Skin of body (tissue), 2 donors: ENCODE measurements around the gene FGD5. TPM values are rescaled to one million over a fixed set of nuclear protein-coding genes. Genes with fewer than 3 reads are reported as not detected.
A peak's percentile ranks its signal among the peaks of the same experiment; 100 is the strongest.

Experiments used
- DNase-seq: peaks from one replicate; lab custom pipeline; 2025; lab: John Stamatoyannopoulos, UW
- total RNA-seq: library from RNA; depleted of rRNA; stranded (reverse); fragments of >200 nt; gene quantifications from one replicate; pipeline ENCODE4 v1.2.3, GENCODE V29; 2014

Gene FGD5
- total RNA-seq, 1 donor from 2014 or later = 14.9 TPM

DNA sequence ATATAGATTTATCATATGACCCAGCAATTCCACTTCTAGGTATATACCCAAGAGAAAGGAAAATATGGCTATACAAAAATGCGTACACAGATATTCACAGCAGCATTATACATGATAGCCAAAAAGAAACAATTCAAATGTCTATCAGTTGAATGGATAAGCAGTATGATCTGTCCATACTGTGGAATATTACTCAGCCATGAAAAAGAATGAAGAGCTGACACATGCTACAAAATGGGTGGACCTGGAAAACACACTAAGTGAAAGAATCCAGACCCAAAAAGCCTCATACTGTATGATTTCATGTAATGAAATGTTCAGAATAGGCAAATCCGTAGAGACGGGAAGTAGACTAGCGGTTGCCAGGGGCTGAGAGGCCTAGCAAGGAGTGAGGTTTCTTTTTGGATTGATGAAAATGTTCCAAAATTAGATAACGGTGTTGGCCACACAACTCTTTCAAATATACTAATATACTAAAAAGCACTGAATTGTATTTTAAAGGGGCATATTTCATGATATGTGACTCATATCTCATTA is 33.4 kb downstream of the FGD5 start:
- peak; percentile 36 for DNase-seq

- peak; percentile 46 for DNase-seq
Measured at GRCh38 chr3:14852717-14853116, 34.0 kb downstream of the FGD5 start.

DNA sequence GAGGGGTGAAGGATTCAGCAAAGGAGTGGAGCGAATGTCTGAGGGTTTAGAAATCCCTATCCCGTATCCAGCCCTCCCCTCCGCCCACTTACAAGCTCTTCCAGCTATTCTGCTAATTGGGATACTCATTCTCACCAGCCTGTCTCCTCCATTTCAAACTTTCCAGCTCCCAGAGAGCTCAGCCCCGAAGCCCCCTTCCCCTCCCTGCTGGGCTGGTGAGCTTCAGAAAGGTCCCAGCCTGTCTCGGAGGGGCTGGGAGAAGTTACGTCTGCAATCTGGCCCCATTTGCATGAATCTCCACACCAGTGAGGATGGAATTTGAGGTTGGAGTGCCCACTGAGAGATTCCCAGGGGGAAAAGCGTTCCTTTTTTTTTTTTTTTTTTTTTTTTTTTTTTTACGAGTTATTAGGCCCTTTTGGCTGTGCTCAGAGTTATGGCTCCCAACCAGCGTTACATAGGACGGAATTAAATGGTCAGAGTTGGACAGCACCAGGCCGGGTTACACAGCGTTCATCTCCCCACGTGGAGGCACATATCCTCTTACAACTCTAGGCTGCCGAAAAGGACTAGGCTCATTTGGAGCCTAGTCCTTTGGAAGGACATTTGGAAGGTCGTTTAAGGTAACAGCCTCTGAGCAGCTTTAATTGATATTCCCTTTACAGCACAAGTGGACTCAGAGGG is 34.6 kb downstream of the FGD5 start:
- peak; percentile 12 for DNase-seq

DNA sequence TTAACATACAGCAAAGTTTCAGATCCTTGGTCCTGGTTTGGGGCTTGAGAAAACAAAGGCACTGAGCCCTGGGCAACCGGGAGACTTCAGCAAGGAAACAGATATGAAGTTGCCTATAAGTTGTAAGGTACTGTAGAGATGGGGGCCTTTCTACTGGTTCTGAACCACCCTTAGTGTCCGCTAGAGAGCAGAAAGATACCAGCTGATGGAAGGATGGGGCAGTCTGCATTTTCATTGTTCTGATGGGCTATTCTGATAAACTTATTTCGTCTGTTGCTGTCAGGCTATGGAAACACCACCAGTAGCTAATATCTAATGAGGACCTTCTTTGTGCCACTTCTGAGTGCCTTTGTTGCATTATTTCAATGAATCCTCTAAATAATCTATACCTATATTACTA is 38.7 kb downstream of the FGD5 start:
- no peak for DNase-seq

GRCh38 chr3:14858105-14858504 is 39.3 kb downstream of the FGD5 start:
- no peak for DNase-seq

DNA sequence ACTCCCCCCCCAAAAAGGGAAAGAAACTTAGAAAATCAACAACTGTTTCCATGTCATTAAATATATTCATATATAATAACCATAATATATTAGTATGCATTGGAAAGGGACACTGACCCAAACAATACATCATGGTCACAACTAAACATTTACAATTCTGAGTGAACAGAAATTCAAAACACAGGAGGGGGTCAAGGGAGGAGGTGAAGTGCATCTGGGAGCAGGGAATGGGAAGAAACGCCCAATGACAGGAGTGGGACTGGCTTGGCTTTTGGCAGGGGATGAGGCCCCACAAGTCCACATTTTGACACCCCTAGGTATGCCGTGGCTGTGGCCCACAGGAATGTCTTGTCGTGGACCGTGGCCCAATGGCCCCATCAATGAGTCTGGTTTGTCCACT is 41.1 kb downstream of the FGD5 start:
- no peak for DNase-seq

- no peak for DNase-seq
Measured at GRCh38 chr3:14861031-14861430, 42.3 kb downstream of the FGD5 start.

DNA sequence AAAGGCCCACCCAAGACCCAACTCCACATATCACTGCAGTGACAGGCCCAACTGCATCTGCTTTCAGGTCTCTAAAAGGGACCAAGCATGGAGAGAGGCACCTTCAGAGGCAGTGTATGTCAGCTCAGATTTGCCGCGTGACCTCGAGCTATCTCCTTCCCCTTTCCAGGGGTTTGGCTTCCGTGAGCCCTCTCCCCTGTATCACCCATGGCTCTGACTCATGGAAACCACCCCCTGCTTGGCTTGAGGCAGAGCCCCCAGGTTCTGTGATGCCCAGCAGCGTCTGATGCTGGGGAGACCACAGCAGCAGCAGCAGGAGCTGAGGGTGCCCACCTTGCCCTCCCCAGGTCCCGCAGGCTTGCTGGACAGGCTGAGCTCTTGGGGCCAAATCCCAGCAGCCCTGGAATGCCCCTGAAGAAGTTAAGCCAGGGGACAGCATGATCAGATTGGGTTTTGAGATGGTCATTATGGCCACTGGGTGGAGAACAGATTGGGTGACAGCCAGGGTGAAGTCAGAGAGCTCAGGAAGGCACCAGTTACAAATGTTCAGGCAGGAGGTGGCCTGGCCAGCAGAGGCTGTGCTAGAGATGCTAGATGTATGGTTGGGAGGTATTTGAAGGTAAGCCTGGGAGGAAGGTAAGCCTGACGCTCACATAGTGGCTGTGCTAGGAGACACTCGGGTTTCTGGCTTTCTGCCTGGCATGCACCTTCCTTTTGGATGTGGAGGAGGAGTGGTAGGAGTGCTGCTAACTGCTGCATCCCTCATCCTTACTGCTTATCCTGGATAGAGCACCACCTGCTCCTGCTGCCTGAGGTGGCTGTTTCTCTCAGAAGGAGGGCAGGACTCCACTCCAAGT is 42.9 kb downstream of the FGD5 start:
- DNase-seq = no peak

GRCh38 chr3:14862303-14862660 is 43.5 kb downstream of the FGD5 start:
- DNase-seq = no peak

DNA sequence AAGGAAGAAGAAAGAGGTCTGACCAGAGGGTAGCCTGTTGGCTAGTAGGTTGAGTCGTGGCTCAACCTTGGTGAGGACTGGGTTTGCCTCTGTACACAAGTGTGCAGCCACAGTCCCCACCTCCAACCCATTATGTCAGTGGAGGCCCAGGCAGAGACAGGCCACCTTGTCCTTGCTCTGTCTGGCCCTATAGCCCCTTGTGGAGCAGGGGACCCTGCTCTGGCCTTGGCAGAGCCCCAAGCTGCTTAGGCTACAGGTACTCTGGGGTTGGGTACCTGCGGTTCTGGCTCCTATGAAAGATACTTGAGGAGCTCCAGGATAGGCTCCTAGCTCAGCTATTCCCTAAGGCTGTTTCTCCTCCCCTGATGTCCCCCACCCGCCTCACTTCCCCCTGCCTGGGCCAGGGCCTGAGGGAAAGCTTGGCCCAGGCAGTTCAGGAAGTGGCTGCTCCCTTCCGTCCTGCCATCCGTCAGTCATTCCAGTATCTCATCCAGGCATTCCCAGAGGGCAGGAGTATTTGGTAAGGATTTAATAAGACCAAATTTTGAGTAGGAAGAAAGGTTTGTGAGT is 44.0 kb downstream of the FGD5 start:
- no peak for DNase-seq

- DNase-seq = no peak
Measured at GRCh38 chr3:14863333-14864100, 44.8 kb downstream of the FGD5 start.

DNA sequence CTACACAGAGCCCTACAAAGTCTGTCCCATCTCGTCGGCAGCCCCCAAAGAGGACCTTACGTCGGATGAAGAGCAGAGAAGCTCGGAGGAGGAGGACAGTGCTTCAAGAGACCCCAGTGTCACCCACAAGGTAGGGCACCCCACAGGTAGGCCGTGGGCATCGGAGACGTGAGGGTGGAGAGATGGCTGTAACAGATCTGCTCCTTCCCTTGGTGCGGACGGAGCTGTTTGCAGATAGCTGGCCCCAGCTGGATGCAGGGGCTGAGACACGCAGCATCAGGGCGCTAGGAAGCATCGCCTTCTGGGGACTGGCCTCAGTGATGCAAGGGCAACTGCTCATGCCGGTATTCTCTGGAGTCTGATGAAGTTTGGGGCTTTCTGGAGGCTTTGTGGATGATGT is 45.4 kb downstream of the FGD5 start:
- DNase-seq = no peak

- no peak for DNase-seq
Measured at GRCh38 chr3:14866627-14867026, 47.9 kb downstream of the FGD5 start.

DNA sequence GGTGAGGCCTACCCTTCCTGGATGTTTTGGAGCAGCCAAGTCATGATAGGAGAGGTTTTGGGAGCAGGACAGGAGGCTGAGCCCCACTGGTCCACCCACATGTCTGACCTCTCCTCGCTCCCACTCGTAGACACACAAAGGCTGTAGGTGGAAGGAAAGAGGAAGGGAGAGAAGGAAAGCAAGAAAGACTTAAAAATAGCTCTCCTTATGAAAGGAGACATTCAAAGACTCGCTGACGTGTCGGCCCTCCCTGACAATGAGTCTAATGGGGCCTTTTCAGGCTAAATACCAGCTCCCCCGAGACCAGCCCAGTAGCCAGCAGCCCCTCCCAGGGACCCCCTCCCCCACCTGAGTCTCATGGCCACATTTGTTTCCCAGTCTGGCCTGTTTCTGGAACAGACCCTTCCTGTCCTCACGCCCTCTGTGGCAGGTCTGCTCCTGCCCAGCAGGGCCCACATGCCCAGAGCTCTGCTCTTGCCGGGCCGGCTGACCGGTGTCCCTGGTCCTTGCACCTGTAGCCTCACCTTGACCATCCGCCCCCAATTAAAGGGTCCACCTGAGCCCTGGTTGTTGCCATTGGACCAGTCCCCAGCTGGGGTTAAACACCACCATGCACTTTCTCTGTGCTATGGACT is 49.3 kb downstream of the FGD5 start:
- DNase-seq = no peak

DNA sequence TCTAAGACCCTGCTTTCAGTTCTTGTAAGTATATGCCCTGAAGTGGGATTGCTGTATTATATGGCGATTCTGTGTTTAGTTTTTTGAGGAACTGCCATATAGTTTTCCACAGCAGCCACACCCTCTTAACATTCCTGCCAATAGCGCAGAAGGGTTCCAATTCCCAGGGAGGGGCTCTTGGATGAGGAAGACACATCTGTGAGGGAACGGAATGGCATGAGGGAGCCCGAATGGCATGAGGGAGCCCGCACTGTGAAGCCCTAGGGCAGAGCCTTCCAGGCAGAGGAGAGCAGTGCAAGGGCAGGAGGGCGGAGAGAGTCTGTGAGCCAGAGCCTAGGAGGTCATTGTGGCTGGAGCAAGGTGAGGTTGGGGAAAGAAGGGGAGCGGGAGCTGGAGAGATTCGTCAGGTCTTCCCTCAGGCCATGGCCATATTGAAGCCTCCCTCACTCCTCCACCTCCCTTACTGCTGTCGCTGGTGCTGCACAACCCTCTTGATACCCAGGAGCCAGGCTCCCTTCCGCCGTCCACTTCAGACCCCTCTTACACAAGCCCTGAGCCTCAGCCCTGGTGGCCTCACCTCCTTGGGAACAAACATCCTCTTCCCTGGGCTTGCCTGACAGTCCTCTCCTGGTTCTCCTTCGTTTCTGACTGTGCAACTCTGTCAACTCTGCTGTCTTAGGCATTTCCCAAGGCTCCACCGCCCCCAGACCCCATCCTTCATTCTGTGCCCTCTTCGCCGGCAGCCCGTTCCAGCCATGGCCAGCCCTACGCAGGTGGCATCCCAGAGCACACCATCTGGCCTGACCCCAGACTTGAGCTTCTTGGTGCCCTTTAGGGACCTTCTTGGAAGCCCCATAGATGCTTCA is 51.4 kb downstream of the FGD5 start:
- DNase-seq = peak; percentile 8

DNA sequence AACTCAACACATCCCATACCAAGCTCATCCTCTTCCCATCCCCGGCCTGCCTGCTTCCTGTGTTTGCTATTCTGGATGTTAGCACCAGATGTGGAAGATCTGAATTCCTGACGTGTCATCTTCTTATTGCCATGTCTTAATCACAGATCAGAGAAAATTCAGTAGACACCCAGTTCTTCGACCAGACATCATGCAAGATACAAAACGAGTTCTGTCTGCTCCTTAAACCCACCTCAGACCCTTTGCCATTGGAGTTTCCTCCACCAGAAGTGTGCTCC is 52.0 kb downstream of the FGD5 start:
- DNase-seq = no peak

DNA sequence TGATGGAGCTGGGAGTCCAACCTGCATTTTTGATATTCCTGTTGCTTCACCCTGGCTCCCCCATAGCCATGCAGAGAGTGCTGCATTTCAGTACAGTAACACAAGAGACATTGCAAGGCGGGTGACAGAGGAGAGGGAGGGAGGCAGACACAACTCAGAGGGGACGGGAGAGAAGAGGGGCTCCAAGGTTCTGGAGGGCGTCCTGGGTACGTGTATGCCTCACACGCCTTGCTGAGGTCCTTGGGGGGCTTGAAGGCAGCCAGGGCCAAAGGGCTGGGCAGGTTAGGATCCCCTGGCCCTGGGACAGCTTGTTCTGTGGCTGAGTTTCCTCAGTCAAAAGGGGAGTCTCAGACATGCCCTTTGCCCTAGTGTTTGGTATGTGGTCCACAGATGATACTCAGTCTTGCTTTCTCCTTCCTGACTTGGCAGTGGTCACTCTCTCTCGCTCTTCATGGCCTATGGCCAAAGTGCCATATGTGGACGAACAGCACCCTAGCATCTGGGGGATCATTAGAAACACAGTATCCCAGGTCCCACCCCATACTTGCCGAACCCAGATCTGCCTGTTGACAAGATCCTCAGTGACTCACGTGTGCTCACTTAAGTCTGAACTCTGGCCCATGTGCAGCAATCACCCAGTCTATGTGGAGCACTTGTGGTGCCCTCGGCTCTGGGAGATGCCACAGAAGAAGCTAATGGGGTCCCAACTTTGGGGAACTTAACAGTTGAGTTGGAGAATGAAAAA is 52.9 kb downstream of the FGD5 start:
- DNase-seq = no peak

DNA sequence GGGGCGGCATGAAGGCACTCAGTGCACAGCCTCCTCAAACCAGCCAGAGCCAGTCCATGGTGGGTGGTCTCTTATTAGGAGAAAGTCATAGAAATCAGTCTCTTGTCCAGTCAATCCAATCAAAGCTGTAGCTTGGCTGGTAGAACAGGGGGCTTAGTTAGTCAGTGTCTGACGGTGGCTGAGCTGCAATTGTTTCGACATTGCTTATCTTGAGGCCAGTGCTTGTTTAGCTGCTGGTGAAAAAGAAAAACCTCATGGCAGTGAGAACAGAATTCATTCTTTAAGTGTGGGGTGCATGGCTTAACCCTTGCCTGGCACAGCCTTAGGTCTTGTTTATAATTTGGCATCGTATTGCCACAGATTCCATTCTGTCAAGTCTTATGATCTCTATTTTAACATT is 53.9 kb downstream of the FGD5 start:
- no peak for DNase-seq

- no peak for DNase-seq
Measured at GRCh38 chr3:14874784-14875183, 56.0 kb downstream of the FGD5 start.
